Activated T-helper 1 cell treated with anti-CD3 and anti-CD28 coated beads, Interleukin-2, amount 50 U/mL, for 16 hours (primary cell): Measurements from ENCODE around the gene MUC6.

Experiments used
- DNase-seq, 2 donors: peaks; one replicate each; pipeline ENCODE4 v3.0.0-alpha.2; 2020; ENCODE audit warnings: low read depth in 1 of 2, low spot score in 1 of 2

Gene MUC6

GRCh38 chr11:971092-971690 lies 65.3 kb downstream of the MUC6 start:
- DNase-seq, result no peak

- no peak for DNase-seq
These were observed 66.1 kb downstream of the MUC6 start for GRCh38 chr11:970319-970871.

GRCh38 chr11:969651-970205 lies 66.8 kb downstream of the MUC6 start:
- DNase-seq, result no peak

- no peak for DNase-seq
These were observed 67.7 kb downstream of the MUC6 start for GRCh38 chr11:968822-969221.

- DNase-seq, result no peak
These were observed 68.3 kb downstream of the MUC6 start for GRCh38 chr11:967995-968751.

GRCh38 chr11:965206-965775 lies 71.2 kb downstream of the MUC6 start:
- no peak for DNase-seq

GRCh38 chr11:963852-964251 lies 72.7 kb downstream of the MUC6 start:
- no peak for DNase-seq
